Kidney epithelial cell (primary cell): ENCODE measurements around the gene PGBD5. TPM values are rescaled to one million over a fixed set of nuclear protein-coding genes. Genes with fewer than 3 reads are reported as not detected.

ENCODE experiments used
- DNase-seq: peaks from one replicate; pipeline ENCODE4 v3.0.0-alpha.2; 2010; ENCODE audit warnings: low read depth
- H3K27me3 ChIP-seq: 2 replicates; pipeline ENCODE4 v1.6.0; 2011; ENCODE audit warnings: low read length; ENCODE audit not compliant: control insufficient read depth, insufficient read depth
- H3K36me3 ChIP-seq: 2 replicates; pipeline ENCODE4 v1.5.1; 2011; ENCODE audit warnings: low read length; ENCODE audit not compliant: control insufficient read depth, insufficient read depth
- H3K4me3 ChIP-seq: 2 replicates; pipeline ENCODE4 v1.5.1; 2011; ENCODE audit warnings: low read depth, mild to moderate bottlenecking, control low read depth, low read length
- CTCF ChIP-seq: IDR thresholded peaks from 2 replicates; pipeline ENCODE4 v1.5.1; 2011; ENCODE audit warnings: mild to moderate bottlenecking, moderate library complexity, low read length, control low read depth, inconsistent platforms; ENCODE audit not compliant: insufficient read depth, poor library complexity, severe bottlenecking
- total RNA-seq: library from RNA; depleted of rRNA; stranded (reverse); fragments of >200 nt; gene quantifications from 2 replicates; pipeline ENCODE4 v1.2.3, GENCODE V29; 2015

PGBD5 gene
- total RNA-seq, 1 donor from 2014 or later: 54.0 TPM

- Histone ChIP-seq H3K36me3 (no peaks in the 10 kb centered on the region), H3K4me3 (no peak overlapping the region), H3K27me3 (peaks cover 4% of the 10 kb centered on the region)
- no peak for TF ChIP-seq CTCF
- no peak for DNase-seq
Observed at GRCh38 chr1:230441183-230442029, 15.3 kb upstream of the PGBD5 start.

GRCh38 chr1:230435108-230435507, 9.0 kb upstream of the PGBD5 start:
- DNase-seq: no peak
- no peak for TF ChIP-seq CTCF
- H3K4me3 ChIP-seq: no peak overlapping the region
- H3K36me3 ChIP-seq: no peaks in the 10 kb centered on the region
- peaks cover 4% of the 10 kb centered on the region for H3K27me3 ChIP-seq

GRCh38 chr1:230431527-230431926, 5.4 kb upstream of the PGBD5 start:
- Histone ChIP-seq H3K36me3 (no peaks in the 10 kb centered on the region), H3K4me3 (no peak overlapping the region), H3K27me3 (peaks cover 9% of the 10 kb centered on the region)
- no peak for DNase-seq
- TF ChIP-seq CTCF: no peak

GRCh38 chr1:230430499-230430898, 4.4 kb upstream of the PGBD5 start:
- no peak for TF ChIP-seq CTCF
- no peak for DNase-seq
- Histone ChIP-seq H3K27me3 (peaks cover 9% of the 10 kb centered on the region), H3K36me3 (no peaks in the 10 kb centered on the region), H3K4me3 (no peak overlapping the region)

- DNase-seq: no peak
- peaks cover 21% of the 10 kb centered on the region for H3K27me3 ChIP-seq
- no peak overlapping the region for H3K4me3 ChIP-seq
- no peaks in the 10 kb centered on the region for H3K36me3 ChIP-seq
- no peak for TF ChIP-seq CTCF
Observed at GRCh38 chr1:230429067-230429735, 3.1 kb upstream of the PGBD5 start.
